H1 (cell line): ENCODE data around the gene COL4A1. TPM values are rescaled to one million over a fixed set of nuclear protein-coding genes. Genes with fewer than 3 reads are reported as not detected.

Source experiments
- CTCF ChIA-PET: fragments of 300-600 bp; sonication (Branson Sonifier 250); formaldehyde crosslinking; loops from one replicate; lab custom pipeline; 2021; ENCODE audit not compliant: partially characterized antibody; lab: Charles Lee
- POLR2A ChIA-PET: fragments of 300-600 bp; sonication (Branson Sonifier 250); formaldehyde crosslinking; loops from one replicate; lab custom pipeline; 2021; ENCODE audit warnings: inconsistent platforms; ENCODE audit not compliant: partially characterized antibody; lab: Charles Lee
- DNase-seq, 2 experiments: peaks; one replicate each; pipeline versions ENCODE4 v3.0.0 to v3.0.0-alpha.2; 2010 to 2022; ENCODE audit warnings: low spot score in 2 of 2, low read depth in 1 of 2, mixed read lengths in 1 of 2
- FAIRE-seq: peaks from 2 replicates; lab custom pipeline; 2011; peaks lifted over from hg19 to GRCh38; lab: Jason Lieb, UNC
- H2AFZ ChIP-seq: 2 replicates; pipeline ENCODE4 v1.8.1; 2012; ENCODE audit warnings: low read length, inconsistent platforms
- H2AK5ac ChIP-seq: 2 replicates; pipeline ENCODE4 v1.6.1; 2013; ENCODE audit warnings: low read depth, low read length
- H2BK120ac ChIP-seq: replicated peaks from 2 replicates; pipeline ENCODE3; 2013; ENCODE audit warnings: low read depth, low read length, inconsistent platforms
- H2BK12ac ChIP-seq: 2 replicates; pipeline ENCODE4 v1.6.1; 2013; ENCODE audit warnings: low read depth, low read length
- H2BK15ac ChIP-seq: 2 replicates; pipeline ENCODE4 v1.6.1; 2013; ENCODE audit warnings: low read length
- H2BK20ac ChIP-seq: 2 replicates; pipeline ENCODE4 v1.6.1; 2013; ENCODE audit warnings: low read length
- H2BK5ac ChIP-seq: 2 replicates; pipeline ENCODE4 v1.6.1; 2013; ENCODE audit warnings: low read depth, low read length
- H3K14ac ChIP-seq: 2 replicates; pipeline ENCODE4 v1.6.1; 2013; ENCODE audit warnings: inconsistent platforms; ENCODE audit not compliant: insufficient read length
- H3K18ac ChIP-seq: 2 replicates; pipeline ENCODE4 v1.6.1; 2013; ENCODE audit warnings: low read length; ENCODE audit errors: extremely low read depth
- H3K23ac ChIP-seq: 2 replicates; pipeline ENCODE4 v1.6.1; 2013; ENCODE audit warnings: inconsistent platforms; ENCODE audit not compliant: insufficient read length
- H3K23me2 ChIP-seq: 2 replicates; pipeline ENCODE4 v1.6.1; 2013; ENCODE audit warnings: low read depth, low read length
- H3K27ac ChIP-seq: 2 replicates; pipeline ENCODE4 v1.6.1; 2011; ENCODE audit warnings: low read depth, low read length, inconsistent platforms
- H3K27me3 ChIP-seq, 4 experiments: replicated peaks in 1 of 4; 1 replicate in 1 of 4; 2 replicates in 3 of 4; pipeline versions ENCODE4 v1.6.1 to v1.8.1; 2011 to 2013; ENCODE audit warnings: low read length in 3 of 4, mild to moderate bottlenecking in 3 of 4, inconsistent platforms in 2 of 4, mixed read lengths in 2 of 4, moderate library complexity in 1 of 4; ENCODE audit not compliant: control insufficient read depth in 3 of 4, insufficient read depth in 3 of 4; ENCODE audit errors: extremely low read depth in 1 of 4
- H3K36me3 ChIP-seq, 4 experiments: 2 replicates each; pipeline versions ENCODE4 v1.6.1 to v1.8.1; 2011 to 2013; ENCODE audit warnings: mild to moderate bottlenecking in 4 of 4, low read length in 3 of 4, moderate library complexity in 2 of 4, control low read depth in 1 of 4, inconsistent platforms in 1 of 4; ENCODE audit not compliant: insufficient read depth in 4 of 4, control insufficient read depth in 2 of 4
- H3K4ac ChIP-seq: replicated peaks from 2 replicates; pipeline ENCODE3; 2013; ENCODE audit warnings: low read length, low read depth, mixed read lengths, inconsistent platforms; ENCODE audit not compliant: insufficient read length
- H3K4me1 ChIP-seq, 4 experiments: replicated peaks in 1 of 4; 1 replicate in 1 of 4; 2 replicates in 3 of 4; pipeline versions ENCODE4 v1.6.1 to v1.8.1; 2011 to 2013; ENCODE audit warnings: low read length in 3 of 4, inconsistent platforms in 2 of 4, mixed read lengths in 1 of 4; ENCODE audit not compliant: insufficient read depth in 4 of 4, control insufficient read depth in 3 of 4
- H3K4me2 ChIP-seq, 2 experiments: 2 replicates each; pipeline versions ENCODE4 v1.6.1 to v1.8.1; 2011 to 2013; ENCODE audit warnings: low read depth in 2 of 2, low read length in 2 of 2, control low read depth in 1 of 2, inconsistent platforms in 1 of 2, mild to moderate bottlenecking in 1 of 2; ENCODE audit not compliant: insufficient read depth in 1 of 2
- H3K4me3 ChIP-seq, 4 experiments: fragments of 200-600, 300-600 bp in 1 of 4; sonication (generic), shearing (Covaris generic), sonication (Bioruptor Twin) in 1 of 4; 2 replicates each; pipeline versions ENCODE4 v1.5.1 to v1.8.1; 2011 to 2016; ENCODE audit warnings: low read length in 4 of 4, low read depth in 3 of 4, control low read depth in 2 of 4, inconsistent platforms in 2 of 4, mild to moderate bottlenecking in 2 of 4, mixed read lengths in 1 of 4, moderate library complexity in 1 of 4; ENCODE audit not compliant: insufficient read depth in 2 of 4; ENCODE audit errors: extremely low read depth in 1 of 4
- H3K56ac ChIP-seq: replicated peaks from 2 replicates; pipeline ENCODE3; 2013; ENCODE audit warnings: low read depth, mild to moderate bottlenecking, mixed read lengths, low read length, inconsistent platforms; ENCODE audit not compliant: insufficient read length
- H3K79me1 ChIP-seq: 2 replicates; pipeline ENCODE4 v1.6.1; 2013; ENCODE audit warnings: low read depth, low read length, control low read depth
- H3K79me2 ChIP-seq, 2 experiments: 2 replicates each; pipeline versions ENCODE4 v1.6.1 to v1.8.1; 2012 to 2013; ENCODE audit warnings: low read length in 2 of 2, mild to moderate bottlenecking in 2 of 2, inconsistent platforms in 1 of 2; ENCODE audit not compliant: insufficient read depth in 2 of 2, control insufficient read depth in 1 of 2
- H3K9ac ChIP-seq, 4 experiments: replicated peaks in 1 of 4; 1 replicate in 1 of 4; 2 replicates in 3 of 4; pipeline versions ENCODE4 v1.6.1 to v1.8.1; 2011 to 2013; ENCODE audit warnings: low read depth in 3 of 4, low read length in 3 of 4, control low read depth in 2 of 4, mild to moderate bottlenecking in 2 of 4, moderate library complexity in 2 of 4, inconsistent platforms in 1 of 4; ENCODE audit errors: extremely low read depth in 1 of 4
- H3K9me3 ChIP-seq, 2 experiments: 2 replicates each; pipeline versions ENCODE4 v1.6.1 to v1.8.1; 2012 to 2013; ENCODE audit warnings: mild to moderate bottlenecking in 2 of 2, moderate library complexity in 2 of 2, control low read depth in 1 of 2, inconsistent platforms in 1 of 2, low read depth in 1 of 2, low read length in 1 of 2, mixed read lengths in 1 of 2; ENCODE audit not compliant: insufficient read depth in 2 of 2
- H4K20me1 ChIP-seq, 2 experiments: replicated peaks in 1 of 2; 2 replicates each; pipeline versions ENCODE3 to v1.8.1; 2011 to 2013; ENCODE audit warnings: inconsistent platforms in 2 of 2, low read length in 2 of 2, mild to moderate bottlenecking in 1 of 2; ENCODE audit not compliant: insufficient read depth in 2 of 2, control insufficient read depth in 1 of 2
- H4K5ac ChIP-seq: 2 replicates; pipeline ENCODE4 v1.6.1; 2013; ENCODE audit warnings: low read length, low read depth, mixed read lengths, inconsistent platforms; ENCODE audit not compliant: insufficient read length
- H4K8ac ChIP-seq: 2 replicates; pipeline ENCODE4 v1.8.0; 2013; ENCODE audit warnings: mild to moderate bottlenecking, moderate library complexity, low read length, inconsistent platforms; ENCODE audit not compliant: insufficient read depth; ENCODE audit errors: extremely low read depth
- H4K91ac ChIP-seq: replicated peaks from 2 replicates; pipeline ENCODE3; 2013; ENCODE audit warnings: low read length, mixed read lengths, inconsistent platforms; ENCODE audit not compliant: insufficient read length
- CTBP2 ChIP-seq: IDR thresholded peaks from 2 replicates; pipeline ENCODE4 v1.7.0; 2011; ENCODE audit warnings: borderline replicate concordance, mild to moderate bottlenecking, moderate library complexity, mixed read lengths, low read length; ENCODE audit not compliant: insufficient read depth, insufficient read length
- HDAC6 ChIP-seq: IDR thresholded peaks from one replicate; pipeline ENCODE4 v1.7.1; 2012; ENCODE audit warnings: low read depth, mild to moderate bottlenecking, inconsistent platforms, low read length, moderate library complexity
- POU5F1 ChIP-seq: IDR thresholded peaks from 2 replicates; pipeline ENCODE4 v1.6.1; 2011; ENCODE audit warnings: low read depth, mild to moderate bottlenecking, low read length, moderate library complexity
- RNF2 ChIP-seq: fragments of 200-900, 300-1000 bp; sonication (generic); IDR thresholded peaks from 2 replicates; pipeline ENCODE4 v1.7.1; 2016; ENCODE audit warnings: borderline replicate concordance, low read depth, mild to moderate bottlenecking, antibody characterized with exemption, low read length; ENCODE audit not compliant: poor library complexity, severe bottlenecking; ENCODE audit errors: missing control alignments
- SP2 ChIP-seq: IDR thresholded peaks from 2 replicates; pipeline ENCODE4 v1.6.1; 2012; ENCODE audit warnings: mild to moderate bottlenecking, low read length, inconsistent platforms
- TCF12 ChIP-seq: IDR thresholded peaks from 2 replicates; pipeline ENCODE4 v1.6.1; 2011; ENCODE audit warnings: low read depth, mild to moderate bottlenecking, low read length
- TEAD4 ChIP-seq: IDR thresholded peaks from 2 replicates; pipeline ENCODE4 v1.6.1; 2012; ENCODE audit warnings: low read depth, low read length, inconsistent platforms, mixed read lengths
- WGBS, 2 experiments: shearing (Covaris generic) in 1 of 2; methylation state at CpG; one replicate each; pipeline versions ENCODE4 v1.1.6 to v1.1.7; 2013 to 2015; ENCODE audit warnings: low lambda C conversion rate in 2 of 2, mixed read lengths in 2 of 2, inconsistent platforms in 1 of 2, low coverage in 1 of 2, missing lambda C conversion rate in 1 of 2; ENCODE audit not compliant: insufficient replicate concordance in 2 of 2, insufficient coverage in 1 of 2, insufficient read length in 1 of 2; ENCODE audit errors: extremely low coverage in 1 of 2, missing lambda C conversion rate in 1 of 2; 5-methylcytosine and 5-hydroxymethylcytosine counted together
- polyA plus RNA-seq, 7 experiments: library from polyadenylated mRNA; depleted of rRNA in 3 of 7; stranded (reverse) in 5 of 7; unstranded in 2 of 7; fragments of >200 nt in 5 of 7; fragments of 200-250 nt in 2 of 7; gene quantifications; 1 replicate in 5 of 7; 2 replicates in 1 of 7; 4 replicates in 1 of 7; pipeline versions ENCODE4 v1.2.1 to v1.2.3, GENCODE V29; 2011 to 2013; ENCODE audit warnings: missing spikeins in 2 of 7, mixed read lengths in 2 of 7
- total RNA-seq: library from RNA; stranded (reverse); fragmentation: NEBNext Ultra II Directional; extraction: Animal tissue kit (Norgen Biotek cat#: 25700); gene quantifications from 2 replicates; pipeline ENCODE4 v1.2.1, GENCODE V29; 2021

COL4A1 gene
- total and polyA plus RNA-seq, 2 of the 8 experiments (the other 6 are each of a cell fraction or from before 2014, with no cell fraction given): 30.7 to 82.0 TPM

- Histone ChIP-seq H3K14ac (no peak overlapping the region), H3K4me2 (0 out of 4 replicates have a peak overlapping the region, but pooled peaks of 1 of the 2 experiments have one; percentile 5), H4K91ac (peak overlapping the region; percentile 16), H3K23me2 (no peaks in the 10 kb centered on the region), H4K5ac (no peak overlapping the region), H3K9me3 (no peaks in the 10 kb centered on the region), H3K79me1 (no peaks in the 10 kb centered on the region; the same call in none of the 2 replicates), H3K79me2 (peaks cover 0 to 5% of the 10 kb centered on the region in 2 experiments; a peak in 2 of 4 replicates), H2AFZ (no peak overlapping the region), H2AK5ac (no peak overlapping the region), H3K4me1 (peaks cover 5 to 20% (median 14%) of the 10 kb centered on the region in 4 experiments), H2BK120ac (no peak overlapping the region), H3K23ac (no peak overlapping the region), H3K9ac (no peak overlapping the region), H3K18ac (peak overlapping the region; percentile 39; the same call in 1 of the 2 replicates), H3K4me3 (no peak overlapping the region), H3K36me3 (no peaks in the 10 kb centered on the region), H4K20me1 (no peaks in the 10 kb centered on the region), H3K27me3 (no peaks in the 10 kb centered on the region; a peak in 1 of 7 replicates), H3K27ac (no peak overlapping the region), H2BK5ac (peak overlapping the region; percentile 45; the same call in 1 of the 2 replicates), H2BK15ac (peak overlapping the region; percentile 10; the same call in 1 of the 2 replicates), H2BK12ac (peak overlapping the region; percentile 61; the same call in 1 of the 2 replicates), H3K56ac (no peak overlapping the region), H4K8ac (no peak overlapping the region), H3K4ac (no peak overlapping the region), H2BK20ac (no peak overlapping the region)
- ChIA-PET POLR2A (interaction anchor here (1.0 to 1.4 kb wide), 3 partner anchors 16 to 293 kb away, joined by 3 read pairs; no protein-coding TSS in a partner anchor), CTCF (interaction anchor here (0.7 to 6.9 kb wide), 11 partner anchors 14 to 383 kb away, joined by 3 to 30 read pairs (median 3); no protein-coding TSS in a partner anchor)
- peak in 1 of 2 experiments; percentile 57 for DNase-seq
- FAIRE-seq: no peak
- TF ChIP-seq RNF2: no peak
- TF ChIP-seq TCF12: 0 out of 2 replicates have a peak, but pooled peaks have one; percentile 75
- no peak for TF ChIP-seq SP2
- TF ChIP-seq TEAD4: no peak
- no peak for TF ChIP-seq HDAC6
- TF ChIP-seq CTBP2: peak; percentile 33
- TF ChIP-seq POU5F1: no peak
- 80% methylated on average over 19 of the region's 19 CpGs; no CpG with 5 or more reads in 1 of the 2 experiments for WGBS, 2 experiments
These were observed 45.5 kb downstream of the COL4A1 start for GRCh38 chr13:110261166-110262081.
